Left renal cortex interstitium (tissue), 4 donors: ENCODE data around the gene ACOXL. TPM values are rescaled to one million over a fixed set of nuclear protein-coding genes. Genes with fewer than 3 reads are reported as not detected.
A peak's percentile ranks its signal among the peaks of the same experiment; 100 is the strongest.

Experiments
- DNase-seq, 4 donors: peaks; one replicate each; pipeline ENCODE4 v3.0.0-alpha.2; 2013; ENCODE audit warnings: low read depth in 4 of 4, low spot score in 2 of 4, missing footprints in 1 of 4
- polyA plus RNA-seq, 4 donors: library from polyadenylated mRNA; unstranded; fragments of 120-200 nt; gene quantifications; one replicate each; pipeline ENCODE4 v1.2.1, GENCODE V29; 2013; ENCODE audit not compliant: insufficient read length in 4 of 4

Gene ACOXL
- polyA plus RNA-seq, 4 donors, result 0.43 to 1.2 (median 0.76) TPM

DNA sequence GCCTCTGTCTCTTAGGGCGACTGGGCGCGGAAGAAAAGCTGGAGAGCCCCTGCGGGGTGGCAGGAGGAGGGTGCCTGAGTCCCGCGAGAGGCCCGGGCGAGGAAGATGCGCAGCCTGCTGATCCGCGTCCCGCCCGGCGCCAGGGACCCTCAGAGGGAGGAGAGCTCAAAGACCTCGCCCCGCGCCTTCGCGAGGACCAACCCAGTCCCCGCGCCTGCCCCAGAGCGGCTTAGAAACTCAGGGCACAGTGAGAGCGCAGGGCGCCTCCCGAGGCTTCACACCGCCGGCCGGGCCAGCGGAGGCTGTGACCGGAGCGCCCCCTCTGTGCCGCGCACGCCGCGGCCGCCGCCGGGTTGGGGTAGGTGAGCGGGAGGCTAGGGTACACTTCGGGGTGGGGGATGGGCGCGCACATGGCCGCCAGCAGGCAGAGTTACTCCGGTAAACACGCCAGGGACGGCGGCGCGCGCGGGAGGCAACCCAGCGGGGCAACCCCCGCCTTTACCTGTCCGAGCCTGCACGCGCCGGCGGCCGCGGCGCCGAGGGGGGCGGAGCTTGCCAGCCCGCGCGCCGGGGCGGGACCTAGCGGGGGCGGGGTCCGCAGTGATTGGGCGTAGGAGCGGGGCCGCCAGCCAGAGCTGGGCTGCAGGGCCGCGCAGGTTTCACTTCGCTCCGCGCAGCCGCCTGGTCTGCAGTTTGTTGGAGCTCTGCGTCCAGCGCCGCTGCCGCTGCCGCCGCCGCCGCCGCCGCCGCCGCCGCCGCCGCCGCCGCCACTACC lies 388.1 kb downstream of the ACOXL start, which contains the start of gene BCL2L11:
TSS of gene BCL2L11 (plus strand) at position 662 of the 775 bp plus-strand sequence. CDS start 2,832 bp downstream, outside the sequence.
- DNase-seq, result peak; percentile 45 to 82 (median 72)

GRCh38 chr2:111121028-111121827 lies 388.9 kb downstream of the ACOXL start:
- peak; percentile 34 to 51 (median 40) for DNase-seq

- DNase-seq, result peak; percentile 64 to 84 (median 72)
Observed at GRCh38 chr2:111121828-111122630, 389.7 kb downstream of the ACOXL start.

DNA sequence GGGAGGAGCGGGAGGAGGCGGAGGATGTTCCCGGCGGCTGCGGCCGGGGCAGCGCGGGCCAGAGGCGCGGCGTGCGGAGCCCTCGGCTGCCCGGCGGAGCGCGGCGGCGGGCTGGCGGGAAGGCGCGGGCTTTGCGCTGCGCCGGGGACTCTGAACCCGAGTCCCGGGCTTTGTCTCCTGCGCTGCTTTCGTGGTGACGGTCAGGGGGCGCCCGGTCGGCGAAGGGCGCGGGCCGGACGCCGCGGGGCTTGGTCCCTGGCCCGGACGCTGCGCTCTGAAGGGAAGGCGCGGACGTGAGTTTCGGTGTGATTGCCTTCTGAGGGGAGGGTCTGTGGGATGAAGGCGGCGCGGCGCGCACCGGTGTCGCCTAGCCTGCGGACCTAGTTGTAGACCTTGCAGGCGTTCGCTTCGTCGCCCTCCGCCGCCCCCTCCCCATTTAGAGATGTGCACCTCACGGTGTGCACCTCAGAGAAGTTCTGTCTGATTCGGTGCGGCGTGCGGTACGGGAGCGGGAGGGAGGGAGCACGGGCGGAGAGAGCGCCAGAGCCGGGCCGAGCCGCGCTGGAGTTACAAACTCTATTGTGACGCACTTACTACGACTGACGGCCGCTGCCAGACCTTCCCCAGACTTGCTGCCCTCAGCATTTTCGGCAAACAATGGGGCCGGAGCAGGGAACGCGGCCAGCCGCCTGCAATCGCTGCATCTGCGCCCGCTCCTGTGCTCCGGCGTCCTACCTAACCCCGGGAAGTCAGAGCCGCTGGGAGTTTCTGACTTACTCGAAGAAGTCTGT lies 390.5 kb downstream of the ACOXL start:
- DNase-seq, result peak; percentile 27 to 72 (median 43)

GRCh38 chr2:111123751-111124150 lies 391.4 kb downstream of the ACOXL start:
- no peak for DNase-seq

DNA sequence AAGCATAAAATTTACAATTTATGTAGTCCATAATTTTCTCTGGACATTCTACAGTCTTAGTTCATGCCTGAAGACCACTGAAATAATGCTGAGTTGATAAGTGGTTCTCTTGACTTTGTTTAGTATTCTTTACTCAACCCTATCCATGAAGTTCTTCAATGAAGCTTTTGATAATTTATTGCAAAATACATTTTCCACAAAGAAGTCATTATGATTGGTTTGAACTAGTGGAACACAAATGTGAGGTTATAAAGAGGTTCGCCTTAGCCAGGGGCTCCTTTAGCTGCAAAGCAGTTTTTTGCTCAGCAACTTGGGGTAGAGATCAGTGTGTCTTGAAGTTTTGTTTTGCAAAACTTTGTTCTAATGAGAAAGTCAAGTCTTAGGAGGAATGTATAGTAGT lies 394.2 kb downstream of the ACOXL start:
- no peak for DNase-seq

DNA sequence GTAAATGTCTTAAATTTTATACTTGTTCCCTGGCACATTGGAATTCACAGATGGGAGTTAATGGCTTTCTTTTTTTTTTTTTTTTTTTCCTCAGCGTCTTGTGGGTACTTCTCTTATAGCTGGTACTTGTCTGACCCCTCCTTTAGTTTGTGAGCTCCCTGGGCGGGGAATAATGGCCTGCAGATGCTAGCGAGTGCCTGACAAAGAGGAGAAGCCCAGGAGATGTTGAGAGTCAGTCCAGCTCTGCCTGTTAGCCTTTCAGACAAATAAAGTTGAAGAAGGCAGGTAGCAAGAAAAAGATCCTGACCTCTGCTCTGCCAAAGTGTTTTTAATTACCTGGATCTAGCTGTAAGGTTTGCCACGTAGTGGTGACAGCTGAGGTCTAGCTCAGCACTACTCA lies 395.0 kb downstream of the ACOXL start:
- no peak for DNase-seq

- DNase-seq, result no peak
Observed at GRCh38 chr2:111128096-111128495, 395.7 kb downstream of the ACOXL start.

DNA sequence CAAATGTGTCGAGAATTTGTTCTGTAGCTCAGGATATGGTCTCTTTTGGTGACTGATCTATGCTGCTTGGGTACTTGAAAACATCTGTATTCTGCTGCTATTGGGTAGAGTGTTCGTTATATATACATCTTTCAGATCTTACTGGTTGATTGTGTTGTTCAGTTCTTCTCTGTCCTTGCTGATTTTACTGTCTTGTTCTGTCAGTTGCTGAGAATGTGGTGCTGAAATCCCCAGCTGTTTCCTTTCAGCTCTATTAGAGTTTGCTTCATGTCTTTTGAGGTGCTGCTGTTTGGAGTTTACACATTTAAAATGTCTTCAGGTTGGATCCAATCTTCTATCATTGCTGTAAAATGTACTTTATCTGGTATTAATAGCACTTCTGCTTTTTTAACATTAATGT lies 401.2 kb downstream of the ACOXL start:
- no peak for DNase-seq

GRCh38 chr2:111134055-111134454 lies 401.7 kb downstream of the ACOXL start:
- no peak for DNase-seq

DNA sequence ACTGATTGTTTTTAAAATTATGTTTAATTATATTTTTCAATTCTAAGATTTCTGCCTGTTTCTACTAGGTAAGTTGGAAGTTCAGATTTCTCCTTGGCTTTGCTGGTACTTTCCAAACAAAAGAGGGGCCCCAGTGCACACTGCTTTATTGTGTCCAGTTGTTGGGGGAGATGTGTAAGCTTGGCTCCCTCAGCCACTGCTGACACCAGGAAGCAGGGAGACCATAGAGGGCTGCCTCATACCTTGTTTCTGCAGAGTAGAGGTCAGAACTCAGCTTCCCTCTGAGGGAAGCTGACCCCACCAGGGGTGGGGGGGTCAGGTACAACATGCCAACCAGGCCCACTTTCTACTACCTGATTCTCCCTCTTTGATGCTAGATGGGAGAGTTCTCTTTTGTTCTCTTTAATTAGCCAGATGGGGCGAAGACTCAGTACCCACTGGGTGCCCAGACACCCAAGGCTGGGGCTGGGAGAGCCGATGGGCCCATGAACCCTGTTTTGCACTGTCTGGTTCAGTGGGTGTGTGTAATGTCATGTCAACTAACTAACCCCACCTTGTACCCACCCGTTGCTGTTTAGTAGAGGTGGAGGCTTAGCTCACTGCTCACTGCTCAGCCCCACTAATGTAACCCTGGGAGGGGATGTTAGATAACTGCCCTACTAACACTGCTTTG lies 403.0 kb downstream of the ACOXL start:
- no peak for DNase-seq

- DNase-seq, result no peak
Observed at GRCh38 chr2:111135910-111136297, 403.5 kb downstream of the ACOXL start.

DNA sequence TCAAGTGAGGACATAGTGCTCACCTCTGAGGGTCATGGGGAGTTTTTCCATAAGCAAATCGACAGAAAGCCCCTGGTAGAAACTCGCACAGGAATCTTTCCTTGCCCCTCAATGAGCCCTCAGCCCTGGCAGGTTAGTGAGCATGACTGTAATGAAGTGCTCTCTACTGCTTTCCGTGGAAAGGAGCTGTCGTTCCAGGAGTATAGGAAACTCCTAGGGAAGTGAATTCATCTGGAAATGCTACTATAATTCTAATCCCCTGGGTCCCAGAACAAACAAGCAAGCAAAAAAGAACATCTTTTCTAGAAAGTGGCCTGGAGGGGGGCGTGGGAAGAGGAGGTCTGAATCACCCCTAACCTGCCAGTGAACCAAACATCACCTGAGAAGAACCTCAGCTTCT lies 406.5 kb downstream of the ACOXL start:
- DNase-seq, result no peak

DNA sequence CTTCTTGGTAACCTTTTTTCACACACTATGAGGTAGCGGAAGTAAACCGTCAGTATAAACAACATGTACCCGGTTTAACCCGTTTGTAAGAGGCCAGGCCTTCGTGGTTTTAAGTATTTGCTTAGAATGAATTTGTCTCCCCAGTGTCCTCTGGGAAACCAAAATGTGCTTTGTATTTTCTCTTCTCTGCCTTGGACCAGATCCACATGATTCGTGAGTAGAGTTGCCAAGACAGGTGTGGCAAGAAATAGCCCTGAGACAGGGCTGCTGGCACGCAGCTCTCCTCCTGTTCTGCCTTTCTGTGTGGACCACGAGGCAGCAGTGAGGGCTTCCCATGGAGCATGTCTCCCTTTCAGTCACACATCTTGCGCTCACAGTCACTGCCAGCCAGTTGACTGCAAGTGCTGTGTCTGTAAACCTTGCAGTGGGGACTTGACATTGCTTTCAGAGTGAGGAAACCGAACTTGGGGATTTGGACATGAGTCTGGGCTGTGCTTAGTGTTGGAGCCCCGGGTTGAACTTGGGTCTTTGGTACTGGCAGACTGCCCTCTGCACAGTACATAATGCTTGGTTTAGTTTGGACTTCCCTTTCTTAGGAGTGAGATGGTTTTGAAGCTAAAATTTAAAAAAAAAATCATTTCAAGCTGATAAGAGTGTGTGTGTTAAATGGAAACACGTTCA lies 407.4 kb downstream of the ACOXL start:
- no peak for DNase-seq

GRCh38 chr2:111140815-111141214 lies 408.4 kb downstream of the ACOXL start:
- no peak for DNase-seq

DNA sequence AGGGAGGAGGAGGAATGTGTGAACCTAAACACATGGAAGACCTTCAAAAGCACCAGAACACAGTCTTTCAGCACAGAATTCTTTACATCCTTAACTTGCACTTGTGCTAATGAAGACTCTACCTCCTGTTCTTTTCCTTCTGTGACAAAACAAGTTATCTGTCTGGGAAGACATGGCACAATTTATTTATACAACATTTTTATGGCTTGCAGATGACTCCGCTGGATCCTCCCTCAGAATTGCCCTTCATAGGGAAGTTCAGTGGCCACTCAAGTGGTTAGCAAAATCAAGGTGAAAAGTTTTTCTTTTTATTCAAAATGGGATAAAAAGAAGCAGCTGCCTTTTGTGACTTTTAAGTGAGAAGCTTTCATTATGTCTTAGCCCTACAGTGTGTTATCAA lies 409.7 kb downstream of the ACOXL start:
- DNase-seq, result no peak

DNA sequence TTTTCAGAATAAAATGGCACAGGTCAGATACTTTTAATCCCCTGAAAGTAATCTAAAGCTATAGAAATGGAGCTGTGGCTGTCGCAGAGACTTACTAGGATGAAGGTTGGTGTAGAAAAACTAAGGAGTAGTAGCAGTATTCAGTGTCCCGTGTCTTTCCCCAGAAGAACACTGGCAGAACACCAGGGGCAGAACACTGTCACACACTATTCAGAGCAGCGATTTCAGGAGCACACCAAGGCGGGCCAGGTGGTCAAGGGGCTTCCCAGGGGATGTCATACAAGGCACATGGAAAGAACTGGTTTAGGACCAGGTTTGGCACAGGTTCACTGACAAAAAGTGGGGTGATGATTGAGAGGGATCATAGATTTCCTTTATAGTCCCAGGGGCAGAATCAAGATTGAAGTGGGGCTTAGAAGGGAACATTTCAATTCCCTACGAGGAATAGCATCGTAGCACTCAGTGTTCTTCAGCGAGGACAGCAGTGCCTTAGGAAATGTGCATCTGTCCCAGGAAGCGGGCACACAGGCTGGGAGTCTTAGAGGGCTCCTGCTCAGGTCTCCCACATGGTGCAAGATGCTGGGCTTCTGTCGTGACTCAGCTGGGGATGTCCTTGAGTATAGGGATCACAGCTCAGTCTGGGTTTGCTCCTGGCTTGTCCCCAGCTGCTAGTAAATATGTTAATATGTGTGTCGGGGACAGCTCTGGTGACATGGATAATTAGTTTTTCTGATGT lies 410.9 kb downstream of the ACOXL start:
- no peak for DNase-seq

DNA sequence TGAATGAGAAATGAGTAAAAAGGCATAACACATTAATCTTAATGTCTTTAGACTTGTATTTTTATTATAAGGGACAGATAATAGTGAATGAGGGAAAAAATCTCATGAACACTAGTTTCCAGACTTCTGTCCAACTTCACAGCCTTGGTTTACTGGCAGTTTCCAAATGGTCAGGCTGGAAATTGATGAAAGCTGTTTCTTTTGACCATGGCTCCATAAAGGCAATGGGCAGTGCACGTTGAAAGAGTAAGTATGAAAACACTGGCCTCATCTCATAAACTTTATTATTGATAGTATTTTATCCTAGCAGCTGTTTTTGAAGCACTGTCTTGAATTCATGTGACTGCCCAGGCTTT lies 411.4 kb downstream of the ACOXL start:
- no peak for DNase-seq
